ENCODE measurements around the gene CENPS.
A peak's percentile ranks its signal among the peaks of the same experiment; 100 is the strongest.
"Not testable (repeated sequence)": the region's sequence is repeated elsewhere in the genome, so short reads cannot be mapped to it uniquely, and the experiment has no call there.

The CENPS gene

GRCh38 chr1:10451287-10451686 lies 21.1 kb downstream of the CENPS start:
- peak; percentile 59 for DNase-seq

GRCh38 chr1:10456048-10456447 lies 25.8 kb downstream of the CENPS start:
- DNase-seq, result no peak

- peak; percentile 15 for DNase-seq
Measured at GRCh38 chr1:10456661-10457060, 26.4 kb downstream of the CENPS start.

GRCh38 chr1:10457462-10457861 lies 27.2 kb downstream of the CENPS start:
- DNase-seq, result not testable (repeated sequence)

GRCh38 chr1:10457875-10458274 lies 27.6 kb downstream of the CENPS start:
- no peak for DNase-seq

- DNase-seq, result peak; percentile 68
Measured at GRCh38 chr1:10459184-10459583, 29.0 kb downstream of the CENPS start.

GRCh38 chr1:10467078-10467477 lies 36.8 kb downstream of the CENPS start:
- no peak for DNase-seq

GRCh38 chr1:10470043-10470442 lies 39.8 kb downstream of the CENPS start:
- no peak for DNase-seq

GRCh38 chr1:10471411-10472219 lies 41.4 kb downstream of the CENPS start:
- no peak for DNase-seq

- DNase-seq, result peak; percentile 96
Measured at GRCh38 chr1:10472220-10473144, 42.2 kb downstream of the CENPS start, which contains the start of gene DFFA. Gene DFFA, minus strand, starts transcription at chr1:10472529. Its CDS starts 71 bp downstream, at chr1:10472458.

GRCh38 chr1:10473145-10473765 lies 43.0 kb downstream of the CENPS start:
- no peak for DNase-seq

- DNase-seq, result not testable (repeated sequence)
Measured at GRCh38 chr1:10474309-10474612, 44.0 kb downstream of the CENPS start.

GRCh38 chr1:10474613-10475507 lies 44.6 kb downstream of the CENPS start, which contains the start of gene PEX14:
Gene PEX14, plus strand, starts transcription at chr1:10474950. Its CDS starts 17 bp downstream, at chr1:10474967.
- DNase-seq, result peak; percentile 91

GRCh38 chr1:10475510-10475909 lies 45.3 kb downstream of the CENPS start:
- no peak for DNase-seq

- no peak for DNase-seq
Measured at GRCh38 chr1:10479296-10479695, 49.1 kb downstream of the CENPS start.

GRCh38 chr1:10480614-10481013 lies 50.4 kb downstream of the CENPS start:
- DNase-seq, result no peak

- DNase-seq, result no peak
Measured at GRCh38 chr1:10484521-10484920, 54.3 kb downstream of the CENPS start.

- DNase-seq, result no peak
Measured at GRCh38 chr1:10489291-10490055, 59.2 kb downstream of the CENPS start.

GRCh38 chr1:10490286-10490970 lies 60.2 kb downstream of the CENPS start:
- no peak for DNase-seq

Measured in fibroblast of skin of back (primary cell).